Mesenchymal stem cell (in vitro differentiated cells and primary cell): Measurements from ENCODE around the gene BMPR1A.

ENCODE experiments used
- DNase-seq: peaks from one replicate; pipeline ENCODE4 v3.0.0-alpha.2; 2013
- H2AFZ ChIP-seq: one replicate; pipeline ENCODE4 v1.6.1; 2013; ENCODE audit warnings: low read depth, mild to moderate bottlenecking, control low read depth, inconsistent platforms, low read length, moderate library complexity
- H2AK5ac ChIP-seq: 2 replicates; pipeline ENCODE4 v1.6.1; 2013; ENCODE audit warnings: low read length, moderate library complexity, mild to moderate bottlenecking, inconsistent platforms; ENCODE audit not compliant: severe bottlenecking
- H2BK120ac ChIP-seq: one replicate; pipeline ENCODE4 v1.6.1; 2013; ENCODE audit warnings: low read depth, mild to moderate bottlenecking, inconsistent platforms, low read length, moderate library complexity
- H2BK12ac ChIP-seq, 2 experiments: one replicate each; pipeline ENCODE4 v1.6.1; 2013; ENCODE audit warnings: inconsistent platforms in 2 of 2, low read length in 2 of 2, mild to moderate bottlenecking in 2 of 2, moderate library complexity in 2 of 2, control low read depth in 1 of 2
- H2BK15ac ChIP-seq: one replicate; pipeline ENCODE4 v1.6.1; 2013; ENCODE audit warnings: mild to moderate bottlenecking, low read depth, inconsistent platforms; ENCODE audit not compliant: poor library complexity, severe bottlenecking
- H2BK5ac ChIP-seq: 2 replicates; pipeline ENCODE4 v1.6.1; 2013; ENCODE audit warnings: low read depth, mild to moderate bottlenecking, low read length, control low read depth, inconsistent platforms; ENCODE audit not compliant: poor library complexity, severe bottlenecking
- H3K14ac ChIP-seq, 2 experiments: one replicate each; pipeline ENCODE4 v1.6.1; 2013; ENCODE audit warnings: inconsistent platforms in 2 of 2, low read length in 2 of 2, control low read depth in 1 of 2, mild to moderate bottlenecking in 1 of 2, moderate library complexity in 1 of 2
- H3K18ac ChIP-seq, 2 experiments: one replicate each; pipeline ENCODE4 v1.6.1; 2013; ENCODE audit warnings: inconsistent platforms in 2 of 2, low read length in 2 of 2, control low read depth in 1 of 2, low read depth in 1 of 2, mild to moderate bottlenecking in 1 of 2
- H3K23ac ChIP-seq, 2 experiments: one replicate each; pipeline ENCODE4 v1.6.1; 2013; ENCODE audit warnings: inconsistent platforms in 2 of 2, low read length in 2 of 2, mild to moderate bottlenecking in 2 of 2, moderate library complexity in 2 of 2, control low read depth in 1 of 2
- H3K27ac ChIP-seq: 2 replicates; pipeline ENCODE4 v1.5.1; 2013; ENCODE audit warnings: mild to moderate bottlenecking, moderate library complexity, low read length, control low read depth, inconsistent platforms; ENCODE audit not compliant: poor library complexity, severe bottlenecking
- H3K27me3 ChIP-seq, 2 experiments: 2 replicates each; pipeline versions ENCODE4 v1.6.1 to v1.7.0; 2013; ENCODE audit warnings: low read length in 2 of 2, mild to moderate bottlenecking in 2 of 2, moderate library complexity in 2 of 2, control low read depth in 1 of 2, inconsistent platforms in 1 of 2; ENCODE audit not compliant: control insufficient read depth in 1 of 2, insufficient read depth in 1 of 2
- H3K36me3 ChIP-seq, 2 experiments: 2 replicates each; pipeline versions ENCODE4 v1.6.1 to v1.7.0; 2013; ENCODE audit warnings: low read length in 2 of 2, control low read depth in 1 of 2, inconsistent platforms in 1 of 2, low read depth in 1 of 2, mild to moderate bottlenecking in 1 of 2; ENCODE audit not compliant: insufficient read depth in 2 of 2, control insufficient read depth in 1 of 2
- H3K4ac ChIP-seq, 2 experiments: one replicate each; pipeline ENCODE4 v1.6.1; 2013; ENCODE audit warnings: inconsistent platforms in 2 of 2, low read length in 2 of 2, mild to moderate bottlenecking in 2 of 2, moderate library complexity in 2 of 2, control low read depth in 1 of 2, low read depth in 1 of 2
- H3K4me1 ChIP-seq: 2 replicates; pipeline ENCODE4 v1.6.1; 2013; ENCODE audit warnings: low read depth, low read length, control low read depth; ENCODE audit not compliant: control insufficient read depth, insufficient read depth
- H3K4me2 ChIP-seq: 2 replicates; pipeline ENCODE4 v1.6.1; 2013; ENCODE audit warnings: low read length, mild to moderate bottlenecking, inconsistent platforms; ENCODE audit not compliant: poor library complexity, severe bottlenecking
- H3K4me3 ChIP-seq, 2 experiments: 2 replicates each; pipeline versions ENCODE4 v1.5.1 to v1.7.0; 2013; ENCODE audit warnings: low read length in 2 of 2, mild to moderate bottlenecking in 2 of 2, control low read depth in 1 of 2, low read depth in 1 of 2; ENCODE audit not compliant: insufficient read depth in 1 of 2
- H3K79me1 ChIP-seq: replicated peaks from 2 replicates; pipeline ENCODE4 v1.6.1; 2013; ENCODE audit warnings: mild to moderate bottlenecking, control low read depth, low read length, inconsistent platforms; ENCODE audit not compliant: poor library complexity, severe bottlenecking
- H3K9ac ChIP-seq: 2 replicates; pipeline ENCODE4 v1.7.0; 2013; ENCODE audit warnings: mild to moderate bottlenecking, low read length, moderate library complexity
- H3K9me3 ChIP-seq: 2 replicates; pipeline ENCODE4 v1.7.0; 2013; ENCODE audit warnings: mild to moderate bottlenecking, low read length; ENCODE audit not compliant: control insufficient read depth
- H4K8ac ChIP-seq: one replicate; pipeline ENCODE4 v1.6.1; 2013; ENCODE audit warnings: inconsistent platforms, mild to moderate bottlenecking, low read length, moderate library complexity
- H4K91ac ChIP-seq: one replicate; pipeline ENCODE4 v1.6.1; 2013; ENCODE audit warnings: mild to moderate bottlenecking, low read length, inconsistent platforms
- WGBS: methylation state at CpG from one replicate; pipeline ENCODE4 v1.1.7; 2013; ENCODE audit warnings: mixed read lengths; 5-methylcytosine and 5-hydroxymethylcytosine counted together

The BMPR1A gene

GRCh38 chr10:86833969-86834368, 77.5 kb downstream of the BMPR1A start:
- Histone ChIP-seq H3K4me3 (no peak overlapping the region), H3K23ac (no peak overlapping the region), H4K8ac (no peak overlapping the region), H2BK120ac (no peak overlapping the region), H2AFZ (no peak overlapping the region), H3K27me3 (no peaks in the 10 kb centered on the region), H3K79me1 (peaks cover 19% of the 10 kb centered on the region), H2BK15ac (no peak overlapping the region), H3K9ac (no peak overlapping the region), H2BK12ac (no peak overlapping the region), H3K4me2 (no peak overlapping the region), H3K4me1 (peaks cover 4% of the 10 kb centered on the region), H3K14ac (no peak overlapping the region), H3K9me3 (no peaks in the 10 kb centered on the region), H3K27ac (no peak overlapping the region), H4K91ac (no peak overlapping the region), H2AK5ac (no peak overlapping the region), H2BK5ac (no peak overlapping the region), H3K4ac (no peak overlapping the region), H3K36me3 (no peaks in the 10 kb centered on the region), H3K18ac (no peak overlapping the region)
- no peak for DNase-seq

GRCh38 chr10:86836044-86836443, 79.6 kb downstream of the BMPR1A start:
- DNase-seq, result peak; percentile 54
- Histone ChIP-seq H2BK12ac (no peak overlapping the region), H3K4me1 (peaks cover 4% of the 10 kb centered on the region), H2AK5ac (no peak overlapping the region), H2AFZ (no peak overlapping the region), H3K27me3 (no peaks in the 10 kb centered on the region), H3K18ac (no peak overlapping the region), H3K36me3 (peaks cover 0 to 15% of the 10 kb centered on the region in 2 experiments), H2BK120ac (no peak overlapping the region), H3K4me3 (no peak overlapping the region), H3K23ac (no peak overlapping the region), H4K8ac (no peak overlapping the region), H2BK15ac (no peak overlapping the region), H3K4me2 (no peak overlapping the region), H2BK5ac (no peak overlapping the region), H4K91ac (no peak overlapping the region), H3K4ac (no peak overlapping the region), H3K79me1 (peaks cover 23% of the 10 kb centered on the region), H3K9ac (no peak overlapping the region), H3K27ac (no peak overlapping the region), H3K14ac (no peak overlapping the region), H3K9me3 (no peaks in the 10 kb centered on the region)
- WGBS, result no CpG with 5 or more reads among the region's 1 CpG

- H3K36me3 ChIP-seq, result peaks cover 4 to 31% of the 10 kb centered on the region in 2 experiments
- H2BK5ac ChIP-seq, result no peak overlapping the region
- 81% methylated on average over 7 of the region's 7 CpGs for WGBS
- no peak overlapping the region for H2BK12ac ChIP-seq
- peaks cover 4% of the 10 kb centered on the region for H3K4me1 ChIP-seq
- no peak overlapping the region for H4K8ac ChIP-seq
- H3K79me1 ChIP-seq, result peaks cover 30% of the 10 kb centered on the region
- H3K27me3 ChIP-seq, result no peaks in the 10 kb centered on the region
- H2AK5ac ChIP-seq, result no peak overlapping the region
- H2BK120ac ChIP-seq, result no peak overlapping the region
- no peaks in the 10 kb centered on the region for H3K9me3 ChIP-seq
- no peak overlapping the region for H3K14ac ChIP-seq
- no peak overlapping the region for H3K4me2 ChIP-seq
- DNase-seq, result no peak
- no peak overlapping the region for H3K27ac ChIP-seq
- H3K18ac ChIP-seq, result no peak overlapping the region
- H3K23ac ChIP-seq, result no peak overlapping the region
- no peak overlapping the region for H2BK15ac ChIP-seq
- no peak overlapping the region for H2AFZ ChIP-seq
- no peak overlapping the region for H3K9ac ChIP-seq
- no peak overlapping the region for H3K4ac ChIP-seq
- H4K91ac ChIP-seq, result no peak overlapping the region
- H3K4me3 ChIP-seq, result no peak overlapping the region
Measured at GRCh38 chr10:86837663-86838062, 81.2 kb downstream of the BMPR1A start.

- H3K9me3 ChIP-seq, result no peaks in the 10 kb centered on the region
- no peak overlapping the region for H3K4ac ChIP-seq
Measured at GRCh38 chr10:86840498-86840897, 84.1 kb downstream of the BMPR1A start.

More at GRCh38 chr10:86840498-86840897, 84.1 kb downstream of the BMPR1A start:
- Histone ChIP-seq H3K36me3 (peaks cover 8 to 54% of the 10 kb centered on the region in 2 experiments), H3K23ac (no peak overlapping the region), H4K8ac (no peak overlapping the region), H3K18ac (no peak overlapping the region), H2BK12ac (no peak overlapping the region), H3K4me1 (peaks cover 3% of the 10 kb centered on the region), H2BK120ac (no peak overlapping the region), H3K4me3 (no peak overlapping the region), H3K9ac (no peak overlapping the region), H3K27ac (no peak overlapping the region), H2AK5ac (no peak overlapping the region), H3K27me3 (no peaks in the 10 kb centered on the region), H2BK15ac (no peak overlapping the region), H3K14ac (no peak overlapping the region), H3K79me1 (peaks cover 33% of the 10 kb centered on the region), H4K91ac (no peak overlapping the region), H3K4me2 (no peak overlapping the region), H2AFZ (no peak overlapping the region), H2BK5ac (no peak overlapping the region)
- peak; percentile 42 for DNase-seq
- 66% methylated on average over 4 of the region's 4 CpGs for WGBS
